GM19240 (cell line): ENCODE measurements around the gene CXCL8.
"Not testable (repeated sequence)": the region's sequence is repeated elsewhere in the genome, so short reads cannot be mapped to it uniquely, and the experiment has no call there.

Experiments used
- DNase-seq: peaks from one replicate; pipeline ENCODE4 v3.0.0; 2011; ENCODE audit warnings: low spot score; ENCODE audit not compliant: insufficient read length

CXCL8 gene

GRCh38 chr4:73740353-73740778 is at the start of gene CXCL8:
Gene CXCL8 (plus strand): TSS chr4:73740569. CDS start chr4:73740659, 90 bp downstream.
- no peak for DNase-seq

GRCh38 chr4:73691201-73691600 is 49.2 kb upstream of the CXCL8 start:
- DNase-seq: not testable (repeated sequence)

DNA sequence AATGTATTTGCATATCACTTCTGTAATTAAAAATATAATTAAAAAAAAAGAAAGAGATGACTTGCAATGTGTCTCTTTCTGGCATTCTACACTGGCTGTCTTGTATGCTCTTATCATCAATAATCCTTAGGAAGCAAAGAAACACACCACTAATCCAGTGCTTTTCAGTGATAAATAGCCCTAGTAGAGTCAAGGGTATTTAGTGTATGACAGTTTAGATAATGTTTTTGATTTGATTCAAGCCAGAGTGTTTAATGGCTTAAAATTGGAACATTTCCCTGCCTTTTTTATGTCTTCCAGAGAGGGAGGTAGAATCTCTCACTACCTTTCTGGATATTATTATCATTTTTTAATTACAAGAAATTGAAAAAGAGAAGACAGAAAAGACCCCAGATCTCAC is 48.6 kb upstream of the CXCL8 start:
- DNase-seq: no peak

DNA sequence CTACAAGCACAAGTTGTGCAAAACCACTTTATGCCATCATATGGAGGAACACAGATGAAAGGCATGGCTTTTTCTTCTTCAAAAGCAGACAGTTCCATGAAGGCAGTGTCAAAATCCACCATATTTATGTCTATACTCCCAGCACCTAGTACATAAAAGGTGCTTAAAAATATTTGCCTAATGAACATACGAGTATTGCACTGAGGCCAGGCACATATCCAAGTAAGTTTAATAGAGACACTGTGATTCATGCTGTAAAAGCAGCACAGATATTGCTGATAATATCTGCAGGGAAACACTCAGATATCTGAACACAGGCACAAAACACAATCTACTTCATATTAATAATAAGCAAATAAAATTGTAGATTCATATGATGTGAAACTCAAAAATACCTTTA is 48.1 kb upstream of the CXCL8 start:
- no peak for DNase-seq

GRCh38 chr4:73692701-73693100 is 47.7 kb upstream of the CXCL8 start:
- DNase-seq: no peak

DNA sequence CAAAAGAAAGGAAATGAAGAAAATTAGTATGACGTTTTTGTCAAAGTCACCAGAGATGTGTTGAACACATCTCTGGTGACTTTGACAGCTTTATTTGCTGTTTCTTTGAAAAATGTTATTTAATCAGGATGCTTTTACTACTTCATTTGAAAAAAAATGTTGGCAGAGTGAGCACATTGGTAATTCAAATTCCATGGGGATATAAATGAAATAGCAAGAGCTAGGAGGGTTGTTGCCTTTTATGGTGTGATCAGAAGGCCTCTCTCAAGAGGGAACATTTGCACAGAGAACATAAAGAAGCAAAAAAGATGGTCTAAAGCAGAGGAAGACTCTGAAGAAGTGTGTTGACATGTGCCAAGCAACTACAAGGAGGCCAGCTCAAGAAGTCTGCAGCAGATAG is 46.6 kb upstream of the CXCL8 start:
- DNase-seq: no peak

- no peak for DNase-seq
Observed at GRCh38 chr4:73698217-73698616, 42.2 kb upstream of the CXCL8 start.

DNA sequence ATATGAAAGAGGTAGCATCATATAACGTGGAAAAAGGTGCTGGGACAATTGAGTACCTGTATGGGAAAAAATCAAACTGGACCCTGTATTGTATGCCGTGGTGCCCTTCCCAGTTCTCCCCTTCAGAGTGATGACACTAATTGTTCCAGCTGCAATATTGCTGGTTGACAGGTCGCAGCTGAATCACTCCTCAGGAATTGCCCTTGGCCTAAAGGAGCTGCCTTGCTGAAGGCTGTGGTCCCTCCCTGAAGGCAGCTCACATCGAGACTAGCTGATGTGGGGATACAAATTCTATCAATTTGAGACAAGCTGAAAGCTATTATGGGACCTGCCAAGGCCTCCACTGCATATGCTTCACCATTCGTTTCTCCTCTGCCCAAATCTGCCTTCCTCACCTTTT is 39.3 kb upstream of the CXCL8 start:
- no peak for DNase-seq

DNA sequence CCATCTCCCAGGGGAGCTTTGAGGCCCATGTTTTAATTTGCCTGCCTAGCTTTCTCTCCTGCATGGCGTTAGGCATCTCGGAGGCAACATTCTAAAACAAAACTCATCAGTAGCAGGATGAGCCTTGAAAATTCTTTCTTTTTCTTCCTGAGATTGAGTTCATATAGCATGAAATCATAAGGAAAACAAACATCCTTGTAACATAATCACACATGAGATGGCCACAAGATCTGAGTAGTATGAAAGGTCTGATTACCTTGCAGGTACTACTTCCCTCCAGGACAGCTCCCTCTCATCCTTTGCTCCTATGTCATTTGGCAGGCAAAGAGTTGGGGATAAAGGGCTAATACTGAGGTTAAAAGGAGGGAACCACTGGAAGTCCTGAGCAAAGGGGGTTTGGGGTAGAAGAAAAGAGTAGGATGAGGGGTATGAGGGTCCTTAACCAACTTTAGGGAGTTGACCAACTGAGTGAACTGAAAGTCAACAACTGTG is 37.5 kb upstream of the CXCL8 start:
- DNase-seq: no peak

DNA sequence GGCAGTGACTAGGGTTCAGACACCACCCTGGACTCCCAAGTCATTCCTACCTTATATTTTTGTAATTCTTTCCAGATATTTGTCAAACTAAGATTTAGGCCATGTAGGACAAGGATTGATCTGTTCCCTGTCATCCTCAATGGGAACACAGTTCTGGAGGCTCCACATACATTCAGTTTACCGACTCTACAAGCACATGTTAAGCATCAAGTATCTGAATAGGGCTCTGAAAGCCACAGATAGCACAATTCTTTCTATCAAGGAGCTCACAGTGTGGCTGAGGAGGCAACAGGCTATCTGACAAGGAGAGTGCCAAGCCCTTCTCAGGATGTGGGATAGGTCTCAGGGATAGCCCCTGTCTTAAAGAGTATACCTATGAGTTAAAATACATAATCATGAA is 37.0 kb upstream of the CXCL8 start:
- no peak for DNase-seq

GRCh38 chr4:73704314-73705055 is 35.9 kb upstream of the CXCL8 start:
- no peak for DNase-seq

DNA sequence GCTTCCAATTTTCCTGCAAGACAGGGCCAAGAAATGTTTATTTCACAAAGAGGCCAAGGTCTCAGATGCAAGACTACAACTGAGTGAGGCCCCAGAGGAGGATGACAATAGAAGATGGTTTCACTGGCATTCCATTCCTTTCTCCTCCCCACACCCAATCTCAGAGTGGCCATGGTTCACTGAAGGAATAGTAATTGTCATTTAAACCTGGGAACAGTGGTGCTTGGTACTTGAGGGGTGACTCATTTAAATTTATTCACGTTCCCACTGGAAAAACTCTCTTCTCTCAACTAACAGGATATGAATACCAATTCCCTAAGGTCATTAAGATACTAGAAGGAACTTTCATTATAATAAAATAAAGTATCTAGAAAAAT is 35.3 kb upstream of the CXCL8 start:
- no peak for DNase-seq

- DNase-seq: no peak
Observed at GRCh38 chr4:73705721-73706120, 34.6 kb upstream of the CXCL8 start.

GRCh38 chr4:73706811-73707210 is 33.6 kb upstream of the CXCL8 start:
- no peak for DNase-seq

DNA sequence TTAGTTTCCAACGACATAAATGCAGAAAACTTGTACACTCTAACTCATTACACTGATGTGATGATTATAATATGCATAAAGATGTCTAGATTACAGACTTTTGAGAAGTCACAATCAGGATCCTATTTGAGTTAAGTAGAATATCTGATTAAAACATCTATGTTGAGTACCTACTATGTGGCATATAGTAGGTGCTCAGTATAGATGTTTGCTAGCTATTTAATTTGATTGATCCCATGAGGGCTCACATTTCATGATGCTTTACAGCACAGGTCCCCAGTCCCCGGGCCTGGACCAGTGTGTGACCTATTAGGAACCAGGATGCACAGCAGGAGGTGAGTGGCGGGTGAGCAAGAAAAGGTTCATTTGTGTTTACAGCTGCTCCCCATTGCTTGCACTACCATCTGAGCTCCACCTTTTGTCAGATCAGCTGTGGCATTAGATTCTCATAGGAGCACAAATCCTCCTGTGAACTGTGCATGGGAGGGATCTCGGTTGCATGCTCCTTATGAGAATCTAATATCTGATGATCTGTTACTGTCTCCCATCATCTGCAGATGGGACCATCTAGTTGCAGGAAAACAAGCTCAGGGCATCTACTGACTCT is 33.0 kb upstream of the CXCL8 start:
- DNase-seq: no peak

DNA sequence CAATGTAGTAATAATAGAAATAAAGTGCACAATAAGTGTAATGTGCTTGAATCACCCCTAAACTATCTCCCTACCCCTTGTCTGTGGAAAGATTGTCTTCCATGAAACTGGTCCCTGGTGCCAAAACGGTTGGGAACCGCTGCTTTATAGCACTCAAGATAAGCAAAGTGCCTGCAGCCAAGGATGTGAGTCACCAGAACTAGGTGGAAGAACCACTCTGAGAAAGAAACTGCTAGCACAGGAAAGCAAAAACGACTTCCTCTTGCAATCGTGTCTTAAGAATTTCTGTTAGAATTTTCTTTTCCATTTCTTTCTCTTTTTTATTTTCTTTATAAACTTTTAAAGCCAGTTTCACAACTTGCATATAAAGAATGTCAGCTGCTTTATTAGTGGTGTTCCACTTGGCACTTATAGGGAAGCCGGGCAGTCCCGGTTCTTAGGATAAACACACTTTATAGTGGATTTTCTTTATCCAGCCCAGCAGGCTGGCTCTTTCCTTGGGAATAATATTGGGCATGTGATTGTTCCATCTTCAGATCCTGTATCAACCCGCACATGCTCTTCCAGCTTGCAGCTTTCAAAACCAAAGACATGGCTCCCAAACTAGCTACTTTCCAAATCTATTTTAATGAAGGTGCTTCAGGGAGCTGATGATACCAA is 32.3 kb upstream of the CXCL8 start:
- DNase-seq: no peak

- DNase-seq: no peak
Observed at GRCh38 chr4:73709451-73710033, 30.8 kb upstream of the CXCL8 start.

- DNase-seq: no peak
Observed at GRCh38 chr4:73710094-73710493, 30.3 kb upstream of the CXCL8 start.

DNA sequence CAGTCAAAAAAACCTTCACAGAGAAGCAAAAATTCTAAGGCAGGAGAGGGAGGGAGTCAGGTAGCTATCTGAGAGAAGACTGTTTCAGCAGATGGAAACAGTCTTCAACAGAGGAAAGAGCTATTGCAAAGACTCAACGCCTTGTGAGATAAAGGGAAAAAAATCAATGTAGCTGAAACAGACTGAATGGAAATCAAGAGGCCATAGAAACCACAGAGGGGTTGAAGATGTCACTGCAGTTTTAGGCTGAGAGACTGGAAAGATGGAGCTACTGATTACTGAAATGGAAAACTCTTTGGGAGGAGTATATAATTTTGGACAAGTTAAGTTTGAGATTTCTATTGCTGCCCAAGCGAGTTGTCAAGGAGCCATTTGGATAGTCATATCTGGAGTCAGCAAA is 28.4 kb upstream of the CXCL8 start:
- no peak for DNase-seq

- no peak for DNase-seq
Observed at GRCh38 chr4:73713650-73714049, 26.7 kb upstream of the CXCL8 start.

DNA sequence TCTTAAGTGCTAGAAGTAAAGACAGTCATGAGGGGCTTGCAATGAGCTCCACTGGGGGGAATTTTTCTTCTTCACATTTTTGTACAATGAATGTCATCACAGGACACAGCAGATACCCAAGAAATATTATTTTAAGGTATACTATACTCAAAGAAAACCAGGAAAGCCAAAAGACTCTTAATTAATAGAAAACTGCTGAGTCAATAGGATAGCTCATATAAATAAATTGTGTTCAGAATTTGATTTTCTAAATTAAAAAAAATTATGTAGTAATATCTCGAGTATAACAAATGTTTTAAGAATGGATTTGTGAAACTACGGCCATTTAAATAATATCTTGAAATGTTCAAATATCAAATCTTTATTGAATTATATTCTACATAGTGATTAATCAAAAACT is 25.7 kb upstream of the CXCL8 start:
- DNase-seq: no peak

DNA sequence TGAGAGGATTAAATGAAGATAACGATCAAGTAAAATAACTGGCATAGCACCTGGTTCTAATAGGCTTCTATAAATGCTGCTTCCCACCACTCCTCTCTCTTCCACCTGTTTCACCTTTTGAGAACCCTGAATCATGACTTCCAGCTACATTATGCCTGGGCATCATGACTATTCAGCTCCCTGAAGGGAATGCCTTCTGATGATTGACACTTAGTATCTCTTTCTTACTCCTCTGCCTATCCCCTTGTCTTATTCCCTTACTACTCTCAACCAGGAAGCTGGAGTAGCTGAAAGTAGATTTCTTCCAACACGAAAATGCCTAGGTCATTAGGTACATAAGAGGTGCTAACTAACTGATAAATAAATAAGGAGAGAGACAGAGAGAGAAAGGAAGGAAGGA is 24.7 kb upstream of the CXCL8 start:
- DNase-seq: no peak
